GM19099 (cell line): Measurements from ENCODE around the gene DCUN1D5.

Source experiments
- POLR2A ChIP-seq: IDR thresholded peaks from 3 replicates; pipeline ENCODE4 v1.6.1; 2011; ENCODE audit warnings: low read depth; ENCODE audit not compliant: insufficient read length; ENCODE audit errors: extremely low read depth

DCUN1D5 gene

GRCh38 chr11:103091801-103092524, at the start of gene DCUN1D5:
DCUN1D5 (minus strand) TSS chr11:103092160; CDS start chr11:103091872, 288 bp downstream.
- peak; percentile 97 for TF ChIP-seq POLR2A

- TF ChIP-seq POLR2A, result no peak
Observed at GRCh38 chr11:103125462-103125861, 33.5 kb upstream of the DCUN1D5 start.

DNA sequence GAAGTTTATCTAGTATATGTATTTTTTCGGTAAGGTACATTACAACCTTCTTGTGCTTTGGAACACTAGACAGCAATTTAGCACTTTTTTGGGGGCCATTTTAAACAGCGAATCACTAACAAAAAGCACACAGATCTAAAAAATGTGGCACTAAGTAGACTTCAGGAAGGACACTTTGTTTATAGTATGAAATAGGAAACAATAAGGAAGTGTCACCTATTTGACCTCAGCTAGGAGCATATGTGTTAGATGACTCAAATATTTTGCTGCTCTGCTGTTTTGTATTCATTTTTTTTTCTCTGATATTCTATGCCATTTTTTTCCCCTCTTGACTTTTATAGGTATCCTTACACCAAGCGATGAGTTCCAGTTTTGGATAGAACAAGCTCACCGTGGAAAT, 22.9 kb upstream of the DCUN1D5 start:
- TF ChIP-seq POLR2A, result no peak

DNA sequence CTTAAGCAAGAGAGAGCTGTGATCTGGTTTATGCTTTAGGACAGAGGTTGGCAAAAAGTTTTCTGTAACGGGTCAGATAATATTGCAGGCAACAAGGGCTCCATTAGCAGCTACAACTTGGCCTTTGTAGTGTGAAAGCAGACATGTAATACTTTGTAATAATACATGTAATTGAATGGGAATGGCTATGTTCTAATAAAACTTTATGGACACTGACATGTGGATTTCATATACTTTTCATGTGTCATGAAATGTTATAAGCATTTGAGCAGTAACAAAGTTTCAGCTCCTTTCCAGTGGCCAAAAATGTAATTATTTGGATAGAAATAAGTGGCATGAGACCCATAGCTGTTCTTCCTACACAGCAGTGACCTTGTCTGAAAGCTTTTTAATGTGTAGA, 20.4 kb upstream of the DCUN1D5 start:
- TF ChIP-seq POLR2A, result no peak

- no peak for TF ChIP-seq POLR2A
Observed at GRCh38 chr11:103111400-103111799, 19.4 kb upstream of the DCUN1D5 start.

DNA sequence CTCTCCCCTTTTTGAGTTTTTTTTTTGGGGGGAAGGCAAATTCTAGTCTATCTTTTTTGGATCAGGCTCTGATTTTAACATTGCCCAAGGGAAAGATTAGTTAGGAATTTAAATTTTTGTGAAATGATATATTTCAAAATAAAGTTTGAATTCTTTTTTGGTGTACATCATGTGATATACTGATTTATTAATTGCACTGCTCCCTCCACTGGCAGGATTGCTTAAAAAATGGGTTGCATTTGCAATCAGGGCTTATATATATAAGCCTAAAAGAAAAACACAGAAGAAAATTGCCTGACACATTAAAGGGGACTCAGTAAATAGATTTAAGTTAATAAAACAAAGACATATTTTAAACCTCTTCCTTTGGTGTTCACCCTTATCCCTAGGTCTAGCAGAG, 18.4 kb upstream of the DCUN1D5 start:
- TF ChIP-seq POLR2A, result no peak

DNA sequence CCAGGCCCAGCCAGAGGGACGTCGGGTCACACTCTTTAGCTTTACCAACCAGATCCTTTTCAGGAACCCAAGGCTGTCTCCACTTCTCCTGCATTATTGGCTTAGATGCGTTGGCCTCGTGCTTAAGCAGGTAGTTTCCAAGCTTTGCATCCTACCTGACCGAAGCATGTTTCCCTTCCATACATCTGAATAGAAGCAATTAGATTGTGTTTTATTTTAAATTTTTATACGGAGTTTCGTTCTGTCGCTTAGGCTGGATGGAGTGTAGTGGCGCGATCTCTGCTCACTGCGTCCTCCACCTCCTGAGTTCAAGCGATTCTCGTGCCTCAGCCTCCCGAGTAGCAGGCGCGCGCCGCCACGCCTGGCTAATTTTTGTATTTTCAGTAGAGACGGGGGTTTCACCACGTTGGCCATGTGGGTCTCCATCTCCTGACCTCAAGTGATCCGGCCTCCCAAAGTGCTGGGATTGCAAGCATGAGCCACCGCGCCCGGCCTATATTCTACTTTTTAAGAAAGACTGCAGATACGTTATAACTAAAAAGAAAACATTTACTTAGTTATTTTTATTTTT, 17.9 kb upstream of the DCUN1D5 start:
- no peak for TF ChIP-seq POLR2A

DNA sequence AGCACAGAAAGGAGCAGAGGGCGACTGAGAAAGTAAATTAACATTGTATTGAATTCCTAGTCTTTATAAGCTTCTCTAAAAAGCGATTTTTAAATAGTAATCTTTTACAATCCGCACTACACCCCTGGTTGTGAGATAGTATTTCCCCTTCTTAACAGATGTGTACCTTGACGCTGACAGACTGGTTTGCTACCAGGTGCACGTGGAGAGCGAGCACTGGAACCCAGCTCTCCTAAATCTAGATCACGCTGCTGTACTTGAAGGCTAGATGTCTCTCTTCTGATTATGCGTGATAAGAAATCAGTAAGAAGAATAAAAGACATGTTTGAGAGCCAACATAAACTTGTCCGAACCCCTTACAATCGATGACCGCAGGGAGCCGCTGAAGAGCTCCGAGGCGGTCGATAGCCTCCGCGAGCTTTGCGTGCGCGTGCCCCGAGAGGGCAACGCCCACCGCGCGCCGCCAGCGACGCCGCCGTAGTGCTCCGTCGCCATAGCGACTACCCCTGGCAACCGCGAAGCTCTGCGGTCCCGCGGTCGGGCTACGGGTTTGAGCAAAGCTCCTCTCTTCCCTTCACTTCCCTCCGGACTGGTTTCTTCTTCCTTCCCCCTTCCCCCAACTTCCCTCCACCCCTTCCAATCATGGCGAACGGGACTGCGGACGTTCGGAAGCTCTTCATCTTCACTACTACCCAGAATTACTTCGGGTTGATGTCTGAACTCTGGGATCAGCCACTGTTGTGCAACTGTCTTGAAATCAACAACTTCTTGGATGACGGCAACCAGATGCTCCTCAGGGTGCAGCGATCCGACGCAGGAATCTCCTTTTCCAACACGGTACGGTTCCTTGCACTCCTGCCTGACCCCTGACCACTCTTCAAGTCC, 17.2 kb upstream of the DCUN1D5 start, which contains the start of gene DYNC2H1:
TSS of gene DYNC2H1 (plus strand) at position 494 of the 885 bp plus-strand sequence. CDS start at position 643, 149 bp downstream.
- TF ChIP-seq POLR2A, result no peak

- no peak for TF ChIP-seq POLR2A
Observed at GRCh38 chr11:103097279-103097678, 5.3 kb upstream of the DCUN1D5 start.

GRCh38 chr11:103091064-103091800, 728 bp downstream of the DCUN1D5 start:
- no peak for TF ChIP-seq POLR2A

GRCh38 chr11:103086461-103086860, 5.5 kb downstream of the DCUN1D5 start:
- no peak for TF ChIP-seq POLR2A

DNA sequence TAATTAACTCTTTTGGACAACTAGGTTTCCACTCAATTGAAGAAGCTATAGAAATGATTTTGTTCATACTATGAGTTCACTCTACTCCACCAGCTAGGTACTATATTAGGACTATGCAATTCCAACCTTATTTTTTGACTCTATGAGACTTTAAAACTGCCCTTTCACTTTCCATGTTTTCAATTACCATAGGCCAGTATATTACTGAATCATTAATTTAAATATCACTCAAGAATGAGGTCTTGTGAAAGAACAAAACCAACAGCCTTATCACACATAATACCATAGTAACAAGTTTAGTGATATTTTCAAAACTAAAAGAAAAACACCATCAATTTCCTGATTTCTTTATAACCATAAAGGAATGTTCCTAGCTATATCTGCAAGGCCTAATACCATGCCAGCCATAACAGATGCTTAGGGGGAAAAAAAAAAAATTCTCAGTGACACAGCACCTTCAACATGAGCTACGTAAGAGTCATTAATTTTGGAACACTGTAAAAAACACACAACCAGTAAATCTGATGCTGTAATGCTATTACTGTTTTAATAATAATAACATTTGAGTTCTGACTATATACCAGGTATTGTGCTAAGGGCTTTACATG, 6.1 kb downstream of the DCUN1D5 start:
- TF ChIP-seq POLR2A, result no peak

GRCh38 chr11:103079833-103080232, 12.1 kb downstream of the DCUN1D5 start:
- TF ChIP-seq POLR2A, result no peak

GRCh38 chr11:103078710-103079109, 13.2 kb downstream of the DCUN1D5 start:
- no peak for TF ChIP-seq POLR2A
